Activated effector memory CD4-positive, alpha-beta T cell treated with Interleukin-2 at 50 U/mL for 16 hours (primary cell): Measurements from ENCODE around the gene MOB2.
"Not testable (repeated sequence)": the region's sequence is repeated elsewhere in the genome, so short reads cannot be mapped to it uniquely, and the experiment has no call there.

Experiments
- DNase-seq: peaks from one replicate; pipeline ENCODE4 v3.0.0-alpha.2; 2020

The MOB2 gene

DNA sequence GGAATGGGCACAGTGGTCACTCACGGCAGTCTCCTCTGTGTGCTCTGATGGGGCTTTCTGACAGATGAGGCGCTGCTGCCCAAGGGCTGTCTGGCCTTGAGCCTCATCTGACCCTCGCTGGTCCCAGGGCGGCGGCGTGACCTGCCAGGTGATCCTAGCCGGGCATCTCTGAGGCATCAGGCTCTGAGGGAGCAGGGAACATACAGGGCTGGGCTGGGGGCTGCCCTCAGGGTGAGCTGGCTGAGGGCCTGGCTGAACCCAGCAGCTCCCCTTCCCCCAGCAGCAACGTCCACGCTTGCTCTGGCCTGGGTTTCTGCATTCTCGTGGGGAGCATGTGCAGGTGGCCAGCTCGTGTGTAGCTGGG lies 47.6 kb downstream of the MOB2 start:
- no peak for DNase-seq

DNA sequence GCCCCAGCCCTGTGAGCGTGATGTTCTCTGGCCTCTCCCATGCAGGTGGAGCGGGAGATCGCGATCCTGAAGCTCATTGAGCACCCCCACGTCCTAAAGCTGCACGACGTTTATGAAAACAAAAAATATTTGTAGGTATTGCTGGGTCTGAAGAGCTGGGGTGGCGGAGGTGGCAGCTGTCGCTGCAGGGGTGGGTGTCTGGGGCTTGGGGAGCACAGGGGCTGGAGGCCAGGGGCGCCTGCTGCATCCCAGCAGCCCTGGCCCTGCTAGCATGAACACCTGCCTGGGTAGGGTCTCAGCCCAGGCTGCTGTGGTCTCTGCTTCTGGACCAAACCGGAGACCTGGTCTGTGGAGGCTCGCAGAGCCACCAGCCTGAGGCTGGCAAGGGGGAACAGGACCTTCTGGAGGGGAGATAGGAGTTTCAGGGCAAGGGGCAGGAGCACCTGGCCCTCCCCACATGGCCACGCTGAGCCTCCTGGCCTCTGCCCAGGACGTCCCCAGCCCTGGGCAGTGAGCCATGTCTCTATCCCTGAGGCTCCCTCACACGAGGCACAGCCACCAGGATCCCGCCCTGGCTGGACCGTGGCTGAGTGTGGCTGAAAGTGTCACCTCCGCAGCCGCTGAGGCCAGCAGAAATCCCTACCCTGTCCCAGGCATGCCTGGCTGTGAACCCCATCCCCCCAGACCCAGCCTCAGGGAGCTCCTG lies 48.2 kb downstream of the MOB2 start:
- DNase-seq = no peak

DNA sequence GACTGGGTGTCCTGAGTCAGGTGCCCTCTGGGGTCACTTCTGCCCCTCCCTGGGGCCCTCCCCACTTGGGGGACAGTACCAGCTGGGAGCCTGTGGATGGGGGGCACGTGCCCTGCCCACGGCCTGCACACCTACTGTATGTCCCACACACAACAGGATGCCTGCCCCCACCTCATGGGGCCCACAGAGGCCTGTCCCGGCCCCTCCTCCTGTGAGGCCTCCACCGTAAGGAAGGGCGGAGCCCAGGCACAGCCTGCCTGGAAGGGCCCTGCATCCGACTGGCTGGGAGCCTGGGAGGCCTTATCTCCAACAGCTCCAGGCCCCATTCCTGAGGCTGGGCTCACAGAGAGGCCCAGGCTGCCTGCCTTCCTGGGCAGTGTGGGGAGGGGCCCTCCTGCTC lies 49.1 kb downstream of the MOB2 start:
- DNase-seq = no peak

DNA sequence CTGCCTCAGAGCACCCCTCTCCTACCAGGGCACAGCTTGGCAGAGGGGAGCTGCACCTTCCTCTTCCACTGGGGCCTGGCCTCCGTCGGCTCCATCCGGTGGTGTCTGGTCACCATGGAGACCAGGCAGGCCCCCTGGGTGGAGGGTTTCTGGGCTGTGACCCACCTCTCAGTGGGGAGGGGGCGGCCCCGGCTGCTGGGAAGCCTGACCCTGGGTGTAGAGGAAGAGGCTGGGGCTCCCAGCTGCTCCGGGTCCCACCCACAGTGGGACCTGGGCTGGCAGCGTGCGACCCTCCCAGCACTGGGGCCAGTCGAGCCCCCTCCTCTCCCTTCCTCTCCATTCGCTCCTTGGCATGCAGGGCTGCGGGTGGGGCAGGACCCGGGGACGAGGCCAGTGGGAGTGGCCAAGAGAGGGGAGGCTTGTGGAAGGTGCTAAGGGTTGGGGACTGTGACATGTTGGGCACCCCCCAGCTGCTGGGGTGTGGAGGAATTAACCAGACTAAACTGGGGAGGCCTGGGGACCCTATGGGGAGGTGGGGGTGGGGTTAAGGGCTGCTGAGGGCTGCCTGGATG lies 50.0 kb downstream of the MOB2 start:
- no peak for DNase-seq

DNA sequence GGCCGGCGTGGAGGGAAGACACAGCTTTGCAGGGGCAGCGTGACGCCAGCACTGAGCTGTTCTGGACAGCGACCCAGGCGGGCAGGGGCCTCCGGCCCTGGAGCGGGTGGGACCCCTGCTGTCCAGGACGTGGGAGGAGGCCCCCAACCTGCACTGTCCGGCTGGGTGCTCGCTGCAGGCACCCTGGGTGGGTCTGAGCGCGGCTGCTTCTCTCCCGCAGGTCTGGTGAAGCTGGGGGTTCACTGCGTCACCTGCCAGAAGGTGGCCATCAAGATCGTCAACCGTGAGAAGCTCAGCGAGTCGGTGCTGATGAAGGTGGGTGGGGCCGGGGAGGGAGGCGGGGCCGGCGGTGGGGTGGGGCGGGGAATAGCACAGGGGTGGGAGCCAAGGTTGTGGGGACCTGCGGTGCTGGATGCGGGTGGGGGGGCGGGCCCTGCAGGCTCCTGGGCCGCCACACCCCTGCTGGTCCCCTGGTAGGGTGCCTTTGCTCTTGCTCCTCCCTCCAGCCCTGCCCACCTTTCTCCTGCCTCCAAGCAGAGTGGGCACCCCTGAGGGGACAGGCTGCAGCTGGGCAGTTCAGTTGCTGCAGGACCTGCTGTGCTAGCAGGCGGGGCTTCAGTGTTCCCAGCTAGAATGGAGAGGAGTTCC lies 50.6 kb downstream of the MOB2 start:
- DNase-seq = no peak

DNA sequence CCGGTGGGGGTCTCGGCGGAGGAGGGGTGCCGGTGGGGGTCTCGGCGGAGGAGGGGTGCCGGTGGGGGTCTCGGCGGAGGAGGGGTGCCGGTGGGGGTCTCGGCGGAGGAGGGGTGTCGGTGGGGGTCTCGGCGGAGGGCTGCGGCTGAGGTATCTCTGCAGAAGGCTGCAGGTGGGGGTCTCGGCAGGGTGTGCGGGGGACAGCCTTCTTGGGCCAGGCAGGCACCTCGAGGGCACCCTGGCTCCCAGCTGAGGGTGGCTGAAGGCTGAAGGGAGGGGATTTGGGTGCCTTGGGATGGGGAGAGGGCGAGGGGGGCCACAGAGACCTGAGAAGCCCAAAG lies 51.1 kb downstream of the MOB2 start:
- DNase-seq = not testable (repeated sequence)

DNA sequence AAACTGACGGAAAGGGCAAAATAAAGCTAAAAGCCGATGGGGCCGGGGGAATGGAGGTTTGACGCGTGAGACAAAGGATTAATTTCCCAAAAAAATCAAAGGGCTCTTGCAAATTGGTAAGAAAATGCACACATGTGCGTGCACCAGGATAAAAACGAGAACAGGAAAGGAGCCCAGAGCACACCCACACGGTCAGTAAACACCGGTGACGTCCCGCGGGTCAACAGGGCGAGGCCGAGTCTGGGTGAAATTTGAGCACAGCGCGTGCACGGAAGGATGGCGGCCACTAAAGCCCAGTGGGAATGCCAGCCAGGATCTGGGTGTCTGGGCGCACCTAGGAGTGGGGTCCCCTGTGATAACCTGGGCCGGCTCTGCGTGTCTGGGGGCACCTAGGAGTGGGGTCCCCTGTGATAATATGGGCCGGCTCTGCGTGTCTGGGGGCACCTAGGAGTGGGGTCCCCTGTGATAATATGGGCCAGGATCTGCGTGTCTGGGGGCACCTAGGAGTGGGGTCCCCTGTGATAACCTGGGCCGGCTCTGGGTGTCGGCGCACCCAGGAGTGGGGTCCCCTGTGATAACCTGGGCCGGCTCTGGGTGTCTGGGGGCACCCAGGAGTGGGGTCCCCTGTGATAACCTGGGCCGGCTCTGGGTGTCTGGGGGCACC lies 52.5 kb downstream of the MOB2 start:
- DNase-seq = no peak

DNA sequence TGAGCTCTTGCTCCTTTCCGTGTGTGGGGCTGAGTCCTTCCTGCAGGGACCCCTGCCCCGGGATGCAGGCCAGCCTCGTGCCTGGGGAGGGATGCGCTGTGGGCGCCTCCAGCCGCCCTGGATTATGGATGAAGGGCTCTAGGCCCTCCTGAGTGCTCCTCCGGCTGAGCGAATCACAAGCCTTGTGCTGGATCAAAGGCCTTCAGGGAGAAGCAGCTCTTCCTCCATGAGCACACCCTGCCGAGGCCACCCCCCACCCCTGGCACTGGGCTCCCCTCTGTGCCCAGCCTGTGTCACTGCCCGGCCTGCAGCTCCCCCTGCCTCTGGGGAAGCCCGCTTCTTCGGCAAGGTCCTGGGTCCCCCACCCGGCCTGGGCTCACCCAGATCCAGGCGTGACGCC lies 53.0 kb downstream of the MOB2 start:
- no peak for DNase-seq

DNA sequence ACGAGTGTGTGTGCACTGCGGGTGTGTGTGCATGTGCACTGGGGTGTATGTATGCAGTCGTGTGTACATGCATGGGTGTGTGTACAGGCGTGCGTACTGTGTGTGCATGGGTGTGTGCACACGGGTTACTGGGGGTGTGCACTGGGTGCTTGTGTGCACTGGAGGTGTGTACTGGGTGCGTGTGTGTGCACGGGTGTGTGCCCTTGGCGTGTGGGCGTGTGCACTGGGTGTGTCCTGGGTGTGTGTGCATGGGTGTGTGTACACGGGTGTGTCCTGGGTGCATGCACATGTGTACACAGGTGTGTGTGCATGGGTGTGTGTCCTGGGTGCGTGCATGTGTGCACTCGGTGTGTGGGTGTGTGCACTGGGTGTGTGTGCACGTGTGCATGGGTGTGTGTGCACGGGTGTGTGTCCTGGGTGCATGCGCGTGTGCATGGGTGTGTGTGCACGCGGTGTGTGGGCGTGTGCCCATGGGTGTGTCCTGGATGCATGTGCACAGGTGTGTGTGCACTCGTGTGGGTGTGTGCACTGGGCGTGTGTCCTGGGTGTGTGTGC lies 57.7 kb downstream of the MOB2 start:
- DNase-seq = no peak

DNA sequence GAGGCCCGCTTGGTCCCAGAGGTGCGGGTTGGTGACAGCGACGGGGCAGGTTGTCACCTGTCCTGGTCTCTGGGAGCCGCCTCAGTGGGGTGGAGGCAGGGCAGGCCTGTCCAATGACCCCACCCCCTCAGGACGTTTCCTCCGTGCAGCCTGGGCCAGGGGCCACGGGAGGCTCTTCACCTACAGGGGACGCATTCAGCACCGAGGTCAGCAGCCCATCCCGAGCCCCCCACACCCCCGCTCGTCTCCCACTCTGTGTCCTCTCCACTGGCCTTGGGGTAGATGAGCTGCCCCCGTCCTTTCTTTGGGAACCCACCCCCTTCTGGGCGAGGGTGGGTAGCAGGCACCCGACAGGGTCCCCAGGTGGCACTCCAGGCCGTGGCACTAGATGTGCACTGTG lies 61.1 kb downstream of the MOB2 start:
- no peak for DNase-seq

DNA sequence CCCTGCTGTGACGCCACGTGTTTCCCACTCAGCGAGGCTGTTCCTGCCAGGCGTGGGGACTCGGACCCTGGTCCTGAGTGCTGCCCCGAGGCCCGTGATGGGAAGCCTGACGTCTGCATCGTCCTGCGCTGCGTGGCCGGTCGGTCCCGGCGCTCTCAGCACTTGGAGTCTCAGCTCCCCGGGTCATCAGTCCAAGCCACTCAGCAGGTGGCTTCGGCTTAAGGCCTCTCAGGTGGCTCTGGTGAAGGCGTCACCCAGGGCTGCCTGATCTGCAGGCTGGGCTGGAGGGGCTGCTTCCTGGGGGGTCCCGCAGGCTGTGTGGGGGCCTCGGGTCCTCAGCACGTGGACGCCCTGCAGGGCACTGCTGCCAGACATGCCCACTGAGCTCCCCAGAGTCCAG lies 61.6 kb downstream of the MOB2 start:
- no peak for DNase-seq

DNA sequence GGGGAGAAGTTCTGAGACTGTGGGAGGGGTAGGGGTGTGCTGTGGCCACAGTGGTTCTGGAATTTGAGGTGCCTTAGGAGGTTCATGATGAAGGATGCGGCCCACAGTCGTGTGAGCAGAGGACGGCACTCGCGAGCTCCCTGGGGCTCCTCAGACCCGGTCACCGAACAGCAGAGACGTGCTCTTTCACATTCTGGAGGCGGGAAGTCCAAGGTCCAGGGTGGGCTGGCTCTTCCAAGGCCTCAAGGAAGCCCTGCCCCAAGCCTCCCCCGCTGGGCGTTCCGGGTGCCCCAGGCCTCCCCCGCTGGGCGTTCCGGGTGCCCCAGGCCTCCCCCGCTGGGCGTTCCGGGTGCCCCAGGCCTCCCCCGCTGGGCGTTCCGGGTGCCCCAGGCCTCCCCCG lies 63.2 kb downstream of the MOB2 start:
- DNase-seq = not testable (repeated sequence)

DNA sequence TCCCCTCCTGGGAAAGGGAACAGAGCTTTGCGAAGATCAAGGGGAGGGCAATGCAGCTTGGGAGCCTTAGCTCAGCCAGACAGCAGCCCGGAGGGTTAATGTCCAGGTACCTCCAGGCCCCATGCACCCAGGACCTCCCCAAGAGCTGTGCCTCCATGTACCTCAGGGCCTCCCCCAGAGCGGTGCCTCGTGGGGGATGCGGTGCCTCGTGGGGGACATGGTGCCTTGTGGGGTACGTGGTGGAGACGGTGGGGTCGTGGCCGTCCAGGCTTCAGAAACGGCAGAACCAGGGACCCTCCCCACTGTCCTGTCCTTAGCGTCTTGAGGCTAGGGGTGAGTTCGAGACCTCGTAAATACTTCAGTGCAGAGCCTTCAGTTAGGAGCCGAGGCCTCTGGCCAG lies 63.6 kb downstream of the MOB2 start:
- DNase-seq = no peak

DNA sequence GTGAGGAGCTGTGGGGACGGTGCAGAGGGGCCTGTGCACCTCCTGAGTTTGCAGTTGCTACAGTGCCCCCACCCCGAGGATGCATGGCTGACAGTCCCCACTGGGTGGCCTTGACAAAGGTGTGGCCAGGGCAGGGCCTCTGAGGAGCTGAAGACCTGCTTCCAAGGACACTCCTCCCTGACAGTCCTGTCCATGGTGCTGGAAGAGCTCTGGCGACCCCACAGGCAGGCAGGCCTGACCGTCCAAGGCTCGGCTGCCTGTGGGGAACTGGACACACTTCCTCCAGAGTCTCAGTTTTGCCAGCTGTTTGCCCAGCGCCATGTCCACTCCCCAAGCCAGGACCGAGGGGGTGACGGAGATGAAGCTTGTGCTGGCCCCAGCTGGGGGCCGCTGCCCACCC lies 64.1 kb downstream of the MOB2 start:
- DNase-seq = no peak

DNA sequence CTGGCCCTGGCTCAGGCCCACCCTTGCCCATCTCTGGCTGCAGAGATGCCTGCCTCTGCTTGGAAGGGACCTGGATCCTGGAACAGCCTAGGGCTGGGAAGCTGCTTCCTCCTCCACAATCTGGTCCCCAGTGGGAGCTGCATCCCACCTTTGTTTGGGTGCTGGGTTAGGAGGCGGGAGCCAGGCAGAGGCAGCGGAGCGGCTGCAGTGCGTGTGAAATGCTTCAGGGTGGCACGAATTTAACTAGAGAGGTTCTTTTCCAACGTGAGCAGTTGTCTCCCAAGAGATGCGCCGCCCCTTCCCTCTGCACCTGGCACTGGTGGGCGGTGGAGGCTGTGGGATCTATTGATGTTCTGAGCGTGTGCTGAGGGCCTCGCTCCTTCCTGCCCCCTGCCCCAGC lies 65.3 kb downstream of the MOB2 start:
- no peak for DNase-seq

DNA sequence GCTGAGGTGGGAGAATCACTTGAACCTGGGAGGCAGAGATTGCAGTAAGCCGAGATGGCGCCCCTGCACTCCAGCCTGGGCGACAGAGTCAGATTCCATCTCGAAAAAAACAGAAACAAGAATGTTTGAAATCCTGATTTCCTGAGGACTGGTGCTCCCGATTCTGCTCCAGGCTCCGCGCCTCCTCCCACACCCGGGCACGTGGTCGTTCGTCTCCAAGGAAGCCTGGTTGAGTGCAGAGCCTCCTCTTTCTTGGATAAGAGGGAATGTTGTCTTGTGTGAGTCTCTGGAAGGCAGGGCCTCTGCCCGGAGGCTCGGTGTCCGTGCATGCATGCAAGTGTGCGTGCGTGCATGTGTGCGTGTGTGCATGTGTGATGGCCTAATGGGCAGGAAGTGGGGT lies 66.8 kb downstream of the MOB2 start:
- DNase-seq = no peak
